Chondrocyte (in vitro differentiated cells): Measurements from ENCODE around the gene SUFU. TPM values are rescaled to one million over a fixed set of nuclear protein-coding genes. Genes with fewer than 3 reads are reported as not detected.

Source experiments
- DNase-seq: peaks from one replicate; pipeline ENCODE4 v3.0.0; 2021; ENCODE audit warnings: mixed read lengths, low spot score
- H3K27ac Mint-ChIP-seq: one replicate; pipeline ENCODE4 v1.8.0; 2021; ENCODE audit warnings: mild to moderate bottlenecking, moderate library complexity, mixed read lengths; ENCODE audit not compliant: unreplicated experiment
- H3K27me3 Mint-ChIP-seq: 2 replicates; pipeline ENCODE4 v1.8.0; 2021; ENCODE audit warnings: low read depth, mixed read lengths
- H3K36me3 Mint-ChIP-seq: 2 replicates; pipeline ENCODE4 v1.8.0; 2021; ENCODE audit warnings: low read depth, mixed read lengths
- H3K4me1 Mint-ChIP-seq: 2 replicates; pipeline ENCODE4 v1.8.0; 2021; ENCODE audit warnings: low read depth, mild to moderate bottlenecking, mixed read lengths
- H3K4me3 Mint-ChIP-seq: one replicate; pipeline ENCODE4 v1.8.0; 2021; ENCODE audit warnings: mild to moderate bottlenecking, moderate library complexity, mixed read lengths; ENCODE audit not compliant: unreplicated experiment
- H3K9me3 Mint-ChIP-seq: 2 replicates; pipeline ENCODE4 v1.8.0; 2021; ENCODE audit warnings: low read depth, mixed read lengths
- CTCF ChIP-seq: fragments of 200-600 bp; sonication (generic); IDR thresholded peaks from 2 replicates; pipeline ENCODE4 v1.5.0; 2021; ENCODE audit warnings: antibody characterized with exemption, mild to moderate bottlenecking, moderate library complexity
- total RNA-seq: library from RNA; stranded (reverse); gene quantifications from 3 replicates; pipeline ENCODE4 v1.2.1, GENCODE V29; 2021

The SUFU gene
- total RNA-seq, 1 donor from 2014 or later, result 15.5 TPM

DNA sequence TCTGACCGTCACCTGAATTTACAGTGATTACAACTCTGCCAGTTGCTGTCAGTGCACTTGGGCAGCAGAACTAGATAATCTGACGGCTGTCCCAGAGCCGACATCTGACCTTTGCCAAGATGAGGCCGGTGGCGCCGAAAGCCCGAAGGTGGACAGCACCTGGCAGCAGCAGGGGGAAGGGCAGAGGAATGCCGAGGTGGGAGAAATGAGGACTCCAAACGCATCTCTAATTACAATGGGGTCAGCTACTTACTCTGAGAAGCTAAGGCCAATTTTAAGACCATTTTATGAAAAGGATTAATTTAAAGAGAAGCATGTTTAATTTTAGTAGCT, 174.3 kb downstream of the SUFU start:
- DNase-seq, result no peak
- Mint-ChIP-seq H3K9me3 (no peaks in the 10 kb centered on the region), H3K27me3 (no peaks in the 10 kb centered on the region), H3K4me1 (peaks cover 64% of the 10 kb centered on the region), H3K27ac (peak overlapping the region; percentile 99), H3K36me3 (peaks cover 7% of the 10 kb centered on the region), H3K4me3 (no peak overlapping the region)
- TF ChIP-seq CTCF, result no peak

- Mint-ChIP-seq H3K27ac (peak overlapping the region; percentile 66), H3K4me3 (no peak overlapping the region), H3K27me3 (no peaks in the 10 kb centered on the region), H3K9me3 (no peaks in the 10 kb centered on the region), H3K4me1 (peaks cover 56% of the 10 kb centered on the region), H3K36me3 (peaks cover 7% of the 10 kb centered on the region)
- DNase-seq, result no peak
- TF ChIP-seq CTCF, result peak; percentile 84
Observed at GRCh38 chr10:102678842-102679289, 175.1 kb downstream of the SUFU start.

DNA sequence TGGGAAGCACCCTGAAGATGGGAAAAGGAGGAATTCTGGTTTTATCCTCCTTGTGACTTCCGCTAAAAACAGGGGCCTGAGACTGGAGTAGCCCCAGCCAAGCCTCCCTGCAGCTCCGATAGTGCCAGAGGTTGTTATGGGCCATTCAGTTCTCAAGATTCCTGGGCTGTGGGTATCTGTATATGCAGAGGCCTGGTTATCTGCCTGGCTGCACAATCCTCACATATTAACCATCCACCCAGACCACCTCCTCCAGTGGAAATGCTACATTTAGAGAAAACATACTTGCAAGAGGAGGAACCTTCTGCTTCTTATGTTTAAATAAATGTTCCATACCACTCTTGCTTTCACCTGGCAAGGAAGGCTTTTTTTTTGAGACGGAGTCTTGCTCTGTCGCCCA, 175.8 kb downstream of the SUFU start:
- Mint-ChIP-seq H3K27ac (no peak overlapping the region), H3K4me1 (peaks cover 48% of the 10 kb centered on the region)

DNA sequence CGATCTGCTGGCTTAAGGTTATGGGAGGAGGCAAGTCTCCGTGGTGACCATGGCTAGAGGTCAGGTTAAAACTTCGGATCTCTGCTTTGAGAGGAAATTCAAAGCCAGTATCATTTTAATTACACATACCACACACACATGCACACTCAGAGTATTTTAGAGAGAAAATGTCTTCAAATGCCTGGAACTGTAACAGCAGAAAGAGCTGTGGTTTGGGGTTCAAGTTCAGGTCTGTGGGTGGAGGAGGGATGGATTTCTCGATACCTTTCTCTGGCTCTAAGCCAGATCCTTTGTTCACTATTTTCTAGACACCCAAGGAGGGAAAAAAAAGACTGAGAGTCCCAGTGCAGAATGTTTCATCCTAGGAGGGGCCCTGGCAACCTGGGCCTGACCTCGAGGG, 177.9 kb downstream of the SUFU start:
- no peak overlapping the region for H3K27ac Mint-ChIP-seq
- DNase-seq, result no peak
- H3K9me3 Mint-ChIP-seq, result no peaks in the 10 kb centered on the region
- no peak for TF ChIP-seq CTCF
- H3K27me3 Mint-ChIP-seq, result no peaks in the 10 kb centered on the region
- H3K36me3 Mint-ChIP-seq, result peaks cover 11% of the 10 kb centered on the region
- peaks cover 27% of the 10 kb centered on the region for H3K4me1 Mint-ChIP-seq
- no peak overlapping the region for H3K4me3 Mint-ChIP-seq

More for the DNA sequence above, 175.8 kb downstream of the SUFU start:
- no peak overlapping the region for H3K4me3 Mint-ChIP-seq
- peaks cover 7% of the 10 kb centered on the region for H3K36me3 Mint-ChIP-seq
- TF ChIP-seq CTCF, result no peak
- no peaks in the 10 kb centered on the region for H3K9me3 Mint-ChIP-seq
- H3K27me3 Mint-ChIP-seq, result no peaks in the 10 kb centered on the region
- DNase-seq, result no peak

DNA sequence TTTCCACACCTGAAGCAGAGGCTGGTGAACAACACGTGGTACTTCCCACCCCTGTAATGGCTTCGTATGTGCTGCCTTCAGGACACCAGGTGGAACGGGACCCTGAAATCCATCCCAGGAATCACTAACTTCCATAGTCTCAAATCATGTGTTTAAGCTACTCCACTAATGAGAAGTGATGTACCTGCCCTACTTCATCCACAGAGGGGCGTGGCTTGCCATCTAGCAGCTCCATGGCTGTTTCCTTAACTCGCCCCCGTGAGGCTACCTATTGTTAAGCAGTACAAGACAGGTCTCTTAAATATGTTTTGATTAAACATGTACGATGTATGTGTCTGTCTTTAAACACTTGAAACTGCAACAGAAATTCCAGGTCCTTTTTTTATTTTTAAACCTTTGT, 178.6 kb downstream of the SUFU start:
- Mint-ChIP-seq H3K27me3 (no peaks in the 10 kb centered on the region), H3K36me3 (peaks cover 11% of the 10 kb centered on the region), H3K9me3 (no peaks in the 10 kb centered on the region), H3K27ac (no peak overlapping the region), H3K4me1 (peaks cover 20% of the 10 kb centered on the region), H3K4me3 (no peak overlapping the region)
- no peak for DNase-seq
- TF ChIP-seq CTCF, result no peak
